Right lobe of liver (tissue), 6 donors: ENCODE data around the gene OPTN. TPM values are rescaled to one million over a fixed set of nuclear protein-coding genes. Genes with fewer than 3 reads are reported as not detected.
A peak's percentile ranks its signal among the peaks of the same experiment; 100 is the strongest.
"Not testable (repeated sequence)": the region's sequence is repeated elsewhere in the genome, so short reads cannot be mapped to it uniquely, and the experiment has no call there.

Experiments
- ATAC-seq, 4 donors: fragments of 200-7000 bp; cut with Tn5 transposase; one replicate each; pipeline ENCODE4 v1.9.1; 2020; ENCODE audit warnings: mild to moderate bottlenecking in 4 of 4, moderate library complexity in 4 of 4
- DNase-seq, 3 donors: peaks; one replicate each; pipeline ENCODE4 v3.0.0-alpha.2; 2020
- H3K27ac ChIP-seq, 3 donors: fragments of 200-600 bp; one replicate each; pipeline ENCODE4 v1.8.0; 2022
- H3K27me3 ChIP-seq, 2 donors: fragments of 200-600 bp; one replicate each; pipeline ENCODE4 v1.8.0; 2022
- H3K36me3 ChIP-seq, 4 donors: fragments of 200-600 bp; sonication (generic) in 1 of 4; one replicate each; pipeline versions ENCODE4 v1.5.1 to v1.8.0; 2017 to 2022; ENCODE audit warnings: control low read depth in 1 of 4
- H3K4me1 ChIP-seq, 4 donors: fragments of 200-600 bp; sonication (generic) in 1 of 4; one replicate each; pipeline versions ENCODE4 v1.5.1 to v1.8.0; 2017 to 2022; ENCODE audit warnings: control low read depth in 1 of 4
- H3K4me3 ChIP-seq, 3 donors: fragments of 200-600 bp; one replicate each; pipeline ENCODE4 v1.8.0; 2022
- H3K9me3 ChIP-seq, 4 donors: fragments of 200-600 bp; sonication (generic) in 1 of 4; one replicate each; pipeline versions ENCODE4 v1.5.1 to v1.8.0; 2017 to 2022; ENCODE audit warnings: control low read depth in 1 of 4
- POLR2A ChIP-seq: fragments of 450-650 bp; IDR thresholded peaks from one replicate; pipeline ENCODE4 v1.6.1; 2017; ENCODE audit warnings: antibody characterized with exemption, mild to moderate bottlenecking
- WGBS: methylation state at CpG from one replicate; pipeline ENCODE4 v1.1.6; 2018; ENCODE audit warnings: low coverage, low lambda C conversion rate; ENCODE audit not compliant: insufficient coverage; ENCODE audit errors: missing lambda C conversion rate; 5-methylcytosine and 5-hydroxymethylcytosine counted together
- intact Hi-C, 2 donors: fragments of 100-400 bp; cut with DNase I; formaldehyde crosslinking; loops; one replicate each; pipeline versions ENCODE4 v1.11.2 to v1.14.1; 2022
- total RNA-seq, 6 experiments: library from RNA; depleted of rRNA in 2 of 6; stranded (reverse); fragments of >200 nt in 2 of 6; fragmentation: NEBNext Ultra II Directional in 3 of 6; extraction: Animal tissue kit (Norgen Biotek cat#: 25700) in 3 of 6; gene quantifications; one replicate each; pipeline versions ENCODE4 v1.1.0 to v1.2.4, GENCODE V29; 2016 to 2023
- TF ChIP-seq, protein P1 (sequence below), 4 donors: fragments of 200-600 bp in 3 of 4; fragments of 450-650 bp in 1 of 4; IDR thresholded peaks; one replicate each; pipeline versions ENCODE4 v1.5.1 to v1.8.0; 2016 to 2022; ENCODE audit warnings: antibody characterized with exemption in 4 of 4, mild to moderate bottlenecking in 2 of 4
- donor health status: DM: no; HTN: yes; CAD: no.
- donor health status: DM: no; HTN: no; CAD: no.
- donor health status: DM: no; HTN: no; CAD: no.
- donor health status: DM: no; HTN: yes; CAD: no.
- donor health status: DM: no; HTN: yes; CAD: no.

OPTN gene
- total RNA-seq, 6 experiments from 2014 or later = 30.4 to 70.7 (median 36.9) TPM

DNA sequence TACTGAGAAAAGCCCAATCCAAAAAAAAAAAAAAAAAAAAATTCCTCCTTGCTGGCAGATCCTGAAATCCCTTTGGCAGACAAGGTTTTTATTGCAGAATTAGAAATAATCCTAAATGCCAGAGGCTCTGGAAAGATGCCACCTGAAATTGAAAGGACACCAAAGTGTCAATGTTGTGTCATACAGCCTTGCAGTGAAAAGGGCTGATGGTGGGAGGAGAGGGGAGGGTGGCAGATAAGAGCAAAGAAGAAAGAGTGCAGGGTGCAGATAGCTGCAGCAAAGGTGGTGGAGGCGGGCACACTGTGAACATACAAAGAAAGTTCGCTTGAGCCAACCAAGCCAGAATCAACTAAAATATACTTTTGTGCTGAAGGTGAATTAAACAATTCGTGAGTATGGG is 8.2 kb upstream of the OPTN start:
- DNase-seq (peak in 1 of 3 donors; percentile 72), ATAC-seq (peak; percentile 88 to 95 (median 90))
- H3K9me3 ChIP-seq = no peaks in the 10 kb centered on the region
- no peak overlapping the region for H3K4me3 ChIP-seq
- H3K4me1 ChIP-seq = peaks cover 0 to 14% (median 3%) of the 10 kb centered on the region in 4 donors
- no peaks in the 10 kb centered on the region for H3K27me3 ChIP-seq
- TF ChIP-seq POLR2A = no peak
- TF ChIP-seq, protein P1, sequence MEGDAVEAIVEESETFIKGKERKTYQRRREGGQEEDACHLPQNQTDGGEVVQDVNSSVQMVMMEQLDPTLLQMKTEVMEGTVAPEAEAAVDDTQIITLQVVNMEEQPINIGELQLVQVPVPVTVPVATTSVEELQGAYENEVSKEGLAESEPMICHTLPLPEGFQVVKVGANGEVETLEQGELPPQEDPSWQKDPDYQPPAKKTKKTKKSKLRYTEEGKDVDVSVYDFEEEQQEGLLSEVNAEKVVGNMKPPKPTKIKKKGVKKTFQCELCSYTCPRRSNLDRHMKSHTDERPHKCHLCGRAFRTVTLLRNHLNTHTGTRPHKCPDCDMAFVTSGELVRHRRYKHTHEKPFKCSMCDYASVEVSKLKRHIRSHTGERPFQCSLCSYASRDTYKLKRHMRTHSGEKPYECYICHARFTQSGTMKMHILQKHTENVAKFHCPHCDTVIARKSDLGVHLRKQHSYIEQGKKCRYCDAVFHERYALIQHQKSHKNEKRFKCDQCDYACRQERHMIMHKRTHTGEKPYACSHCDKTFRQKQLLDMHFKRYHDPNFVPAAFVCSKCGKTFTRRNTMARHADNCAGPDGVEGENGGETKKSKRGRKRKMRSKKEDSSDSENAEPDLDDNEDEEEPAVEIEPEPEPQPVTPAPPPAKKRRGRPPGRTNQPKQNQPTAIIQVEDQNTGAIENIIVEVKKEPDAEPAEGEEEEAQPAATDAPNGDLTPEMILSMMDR (IDR thresholded peaks at IDR 0.05) = no peak
- peak overlapping the region in 2 of 3 donors; percentile 11 to 41 for H3K27ac ChIP-seq
- 14% methylated on average over 3 of the region's 3 CpGs for WGBS
- intact Hi-C loops = no loop called here
- no peaks in the 10 kb centered on the region for H3K36me3 ChIP-seq

- TF ChIP-seq POLR2A = no peak
- TF ChIP-seq, protein P1 (IDR thresholded peaks at IDR 0.05) = no peak
- H3K4me3 ChIP-seq = no peak overlapping the region
- WGBS = 41% methylated on average over 6 of the region's 7 CpGs
- ATAC-seq = peak in 3 of 4 donors; percentile 30 to 70 (median 47)
- H3K9me3 ChIP-seq = no peaks in the 10 kb centered on the region
- H3K4me1 ChIP-seq = peaks cover 0 to 14% (median 3%) of the 10 kb centered on the region in 4 donors
- intact Hi-C loops = no loop called here
- H3K27me3 ChIP-seq = no peaks in the 10 kb centered on the region
- no peaks in the 10 kb centered on the region for H3K36me3 ChIP-seq
- no peak for DNase-seq
- peak overlapping the region in 1 of 3 donors; percentile 41 for H3K27ac ChIP-seq
These were observed 7.5 kb upstream of the OPTN start for GRCh38 chr10:13092291-13093102.

GRCh38 chr10:13094082-13094481 is 5.9 kb upstream of the OPTN start:
- H3K27me3 ChIP-seq, H3K36me3 ChIP-seq, intact Hi-C loops, H3K27ac ChIP-seq, DNase-seq, ATAC-seq, H3K4me3 ChIP-seq, H3K9me3 ChIP-seq: not testable (repeated sequence)
- 94% methylated on average over 3 of the region's 4 CpGs for WGBS
- H3K4me1 ChIP-seq = peaks cover 0 to 14% (median 3%) of the 10 kb centered on the region in 4 donors

- Histone ChIP-seq H3K9me3 (no peaks in the 10 kb centered on the region), H3K27ac (no peak overlapping the region), H3K4me3 (no peak overlapping the region), H3K4me1 (peaks cover 0 to 14% (median 3%) of the 10 kb centered on the region in 4 donors), H3K36me3 (no peaks in the 10 kb centered on the region), H3K27me3 (no peaks in the 10 kb centered on the region)
- DNase-seq (no peak), ATAC-seq (no peak)
- TF ChIP-seq POLR2A = no peak
- TF ChIP-seq, protein P1 (IDR thresholded peaks at IDR 0.05) = no peak
- intact Hi-C loops = no loop called here
- WGBS = 40% methylated on average over 3 of the region's 3 CpGs
These were observed 4.9 kb upstream of the OPTN start for GRCh38 chr10:13095094-13095493.

GRCh38 chr10:13095929-13096328 is 4.0 kb upstream of the OPTN start:
- no peak for DNase-seq
- no peak overlapping the region for H3K4me3 ChIP-seq
- H3K27me3 ChIP-seq = no peaks in the 10 kb centered on the region
- intact Hi-C loops = no loop called here
- no peak for ATAC-seq
- peaks cover 0 to 14% (median 3%) of the 10 kb centered on the region in 4 donors for H3K4me1 ChIP-seq
- H3K9me3 ChIP-seq = no peaks in the 10 kb centered on the region
- no peak overlapping the region for H3K27ac ChIP-seq
- 95% methylated on average over 2 of the region's 2 CpGs for WGBS
- no peaks in the 10 kb centered on the region for H3K36me3 ChIP-seq
- TF ChIP-seq, protein P1 (IDR thresholded peaks at IDR 0.05) = no peak
- no peak for TF ChIP-seq POLR2A
